Spleen (tissue), 11 donors: ENCODE results near the gene GRIPAP1. TPM values are rescaled to one million over a fixed set of nuclear protein-coding genes. Genes with fewer than 3 reads are reported as not detected.

Source experiments
- DNase-seq: peaks from one replicate; pipeline ENCODE4 v3.0.0-alpha.2; 2020
- H3K27ac ChIP-seq, 8 donors: fragments of 200-600 bp; sonication (generic) in 7 of 8; 1 replicate in 4 of 8; 2 replicates in 4 of 8; pipeline versions ENCODE4 v1.5.0 to v1.8.0; 2016 to 2021; ENCODE audit warnings: inconsistent platforms in 4 of 8, mild to moderate bottlenecking in 4 of 8, moderate library complexity in 1 of 8
- H3K27me3 ChIP-seq, 7 donors: fragments of 200-600 bp; sonication (generic) in 6 of 7; replicated peaks in 1 of 7; 1 replicate in 4 of 7; 2 replicates in 3 of 7; pipeline versions ENCODE4 v1.5.0 to v1.8.0; 2016 to 2021; ENCODE audit warnings: inconsistent platforms in 3 of 7, mild to moderate bottlenecking in 1 of 7
- H3K36me3 ChIP-seq, 6 donors: fragments of 200-600 bp; sonication (generic) in 5 of 6; 1 replicate in 4 of 6; 2 replicates in 2 of 6; pipeline versions ENCODE4 v1.5.0 to v1.8.0; 2016 to 2021; ENCODE audit warnings: inconsistent platforms in 2 of 6
- H3K4me1 ChIP-seq, 6 donors: fragments of 200-600 bp; sonication (generic) in 5 of 6; 1 replicate in 3 of 6; 2 replicates in 3 of 6; pipeline versions ENCODE4 v1.5.0 to v1.8.0; 2016 to 2021; ENCODE audit warnings: inconsistent platforms in 3 of 6
- H3K4me3 ChIP-seq, 8 donors: fragments of 200-600 bp; sonication (generic) in 7 of 8; 1 replicate in 4 of 8; 2 replicates in 4 of 8; pipeline versions ENCODE4 v1.5.0 to v1.8.0; 2016 to 2021; ENCODE audit warnings: inconsistent platforms in 4 of 8, mild to moderate bottlenecking in 4 of 8, moderate library complexity in 2 of 8
- H3K9me3 ChIP-seq, 8 donors: fragments of 200-600 bp; sonication (generic) in 7 of 8; 1 replicate in 4 of 8; 2 replicates in 4 of 8; pipeline versions ENCODE4 v1.5.0 to v1.8.0; 2016 to 2021; ENCODE audit warnings: inconsistent platforms in 4 of 8
- POLR2A ChIP-seq, 3 donors: fragments of 450-650 bp; IDR thresholded peaks; one replicate each; pipeline ENCODE4 v1.5.1; 2017; ENCODE audit warnings: antibody characterized with exemption in 3 of 3, mild to moderate bottlenecking in 1 of 3
- POLR2AphosphoS5 ChIP-seq, 3 donors: sonication (generic); formaldehyde crosslinking; IDR thresholded peaks; one replicate each; pipeline ENCODE4 v1.5.1; 2017; ENCODE audit warnings: antibody characterized with exemption in 3 of 3
- WGBS, 5 donors: extraction: QIAGEN DNeasy Blood & Tissue Kit in 3 of 5; methylation state at CpG; one replicate each; pipeline versions ENCODE4 v1.1.5 to v1.1.7; 2013 to 2018; 5-methylcytosine and 5-hydroxymethylcytosine counted together
- intact Hi-C: fragments of 100-400 bp; cut with DNase I; formaldehyde crosslinking; loops from one replicate; pipeline ENCODE4 v1.15.0; 2023; ENCODE audit warnings: low total_unique reads
- polyA plus RNA-seq, 3 donors: library from polyadenylated mRNA; stranded (reverse); fragments of 200-250 nt; gene quantifications; one replicate each; pipeline ENCODE4 v1.2.1, GENCODE V29; 2013
- total RNA-seq, 7 donors: library from RNA; depleted of rRNA in 3 of 7; stranded (reverse); fragments of >200 nt in 3 of 7; fragmentation: NEBNext Ultra II Directional in 4 of 7; extraction: Animal tissue kit (Norgen Biotek cat#: 25700) in 4 of 7; gene quantifications; one replicate each; pipeline versions ENCODE4 v1.1.0 to v1.2.1, GENCODE V29; 2016 to 2021
- TF ChIP-seq, protein P1 (sequence below), 11 experiments: fragments of 200-600 bp in 7 of 11; fragments of 450-650 bp in 4 of 11; sonication (generic) in 4 of 11; IDR thresholded peaks in 8 of 11; conservative IDR thresholded peaks in 3 of 11; 1 replicate in 7 of 11; 2 replicates in 4 of 11; pipeline versions ENCODE4 v1.4.0 to v1.8.0; 2016 to 2021; ENCODE audit warnings: antibody characterized with exemption in 11 of 11, inconsistent platforms in 4 of 11, mild to moderate bottlenecking in 1 of 11
- donor health status: healthy with polysubstance abuse.
- donor health status: DM: no; HTN: no; CAD: no; lungs with moderate emphysema.
- donor health status: DM: no; HTN: no; CAD: no.
- donor health status: Bipolar disorder and iron deficiency.
- donor health status: healthy.
- donor health status: DM: no; HTN: no; CAD: no.
- donor health status: DM: yes; HTN: yes; CAD: no.

The GRIPAP1 gene
- total and polyA plus RNA-seq, 10 donors = 20.0 to 93.6 (median 62.7) TPM

DNA sequence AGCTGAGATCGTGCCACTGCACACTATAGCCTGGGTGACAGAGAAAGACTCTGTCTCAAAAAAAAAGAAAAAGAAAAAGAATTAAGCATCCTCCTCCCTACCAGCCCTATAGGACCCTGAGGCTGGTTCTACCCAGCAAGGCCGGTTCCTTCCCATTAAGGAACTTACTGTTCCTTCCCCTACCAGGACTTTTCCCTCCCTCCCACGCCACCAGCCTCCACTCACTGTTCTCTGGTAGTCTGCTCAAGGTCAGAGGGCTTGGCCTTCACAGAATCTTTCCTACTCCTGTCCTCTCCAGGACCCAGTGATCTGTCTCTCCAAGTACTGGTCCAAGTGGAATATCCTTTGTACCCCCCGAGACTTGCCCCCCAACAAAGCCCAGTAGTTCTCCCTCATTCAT is 1.4 kb downstream of the GRIPAP1 start:
- no peaks in the 10 kb centered on the region for H3K27me3 ChIP-seq
- peak; percentile 51 for DNase-seq
- H3K36me3 ChIP-seq = peaks cover 0 to 40% (median 11%) of the 10 kb centered on the region in 6 donors
- TF ChIP-seq, protein P1, sequence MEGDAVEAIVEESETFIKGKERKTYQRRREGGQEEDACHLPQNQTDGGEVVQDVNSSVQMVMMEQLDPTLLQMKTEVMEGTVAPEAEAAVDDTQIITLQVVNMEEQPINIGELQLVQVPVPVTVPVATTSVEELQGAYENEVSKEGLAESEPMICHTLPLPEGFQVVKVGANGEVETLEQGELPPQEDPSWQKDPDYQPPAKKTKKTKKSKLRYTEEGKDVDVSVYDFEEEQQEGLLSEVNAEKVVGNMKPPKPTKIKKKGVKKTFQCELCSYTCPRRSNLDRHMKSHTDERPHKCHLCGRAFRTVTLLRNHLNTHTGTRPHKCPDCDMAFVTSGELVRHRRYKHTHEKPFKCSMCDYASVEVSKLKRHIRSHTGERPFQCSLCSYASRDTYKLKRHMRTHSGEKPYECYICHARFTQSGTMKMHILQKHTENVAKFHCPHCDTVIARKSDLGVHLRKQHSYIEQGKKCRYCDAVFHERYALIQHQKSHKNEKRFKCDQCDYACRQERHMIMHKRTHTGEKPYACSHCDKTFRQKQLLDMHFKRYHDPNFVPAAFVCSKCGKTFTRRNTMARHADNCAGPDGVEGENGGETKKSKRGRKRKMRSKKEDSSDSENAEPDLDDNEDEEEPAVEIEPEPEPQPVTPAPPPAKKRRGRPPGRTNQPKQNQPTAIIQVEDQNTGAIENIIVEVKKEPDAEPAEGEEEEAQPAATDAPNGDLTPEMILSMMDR (IDR thresholded peaks at IDR 0.05 in 8 of 11, conservative IDR thresholded peaks at IDR 0.05 in 3 of 11) = no peak
- TF ChIP-seq POLR2AphosphoS5 (IDR thresholded peaks at IDR 0.05) = no peak
- no peak for TF ChIP-seq POLR2A (IDR thresholded peaks at IDR 0.05)
- peaks cover 0 to 33% (median 13%) of the 10 kb centered on the region in 6 donors for H3K4me1 ChIP-seq
- H3K9me3 ChIP-seq = no peaks in the 10 kb centered on the region
- WGBS, 5 donors = 81 to 90% (median 85%) methylated on average over 4 of the region's 4 CpGs
- intact Hi-C loops = no loop called here
- peak overlapping the region in 2 of 8 donors; percentile 92 to 94 for H3K27ac ChIP-seq
- peak overlapping the region in 2 of 8 donors; percentile 65 to 86 for H3K4me3 ChIP-seq

DNA sequence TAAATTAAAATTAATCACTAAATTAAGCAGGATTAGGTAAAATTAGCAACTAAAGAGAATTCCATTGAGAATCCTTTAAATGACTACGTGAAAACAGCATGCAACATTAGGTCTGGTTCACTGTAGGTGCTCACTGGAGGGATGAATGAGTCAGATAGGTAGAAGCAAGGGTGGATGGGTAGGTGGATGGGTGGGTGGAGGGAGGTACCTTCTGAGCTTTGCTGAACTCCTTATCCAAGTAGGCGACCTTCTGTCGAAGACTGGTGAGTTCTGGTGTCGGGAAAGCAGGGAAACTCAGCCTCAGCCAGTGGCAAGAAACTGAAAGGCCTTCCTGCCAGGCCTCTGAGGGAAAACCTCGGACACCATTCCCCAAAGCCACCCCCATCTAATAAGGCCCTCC is 3.0 kb downstream of the GRIPAP1 start:
- Histone ChIP-seq H3K4me3 (no peak overlapping the region), H3K27me3 (no peaks in the 10 kb centered on the region), H3K27ac (no peak overlapping the region), H3K36me3 (peaks cover 0 to 56% (median 13%) of the 10 kb centered on the region in 6 donors), H3K9me3 (no peaks in the 10 kb centered on the region), H3K4me1 (peaks cover 0 to 33% (median 13%) of the 10 kb centered on the region in 6 donors)
- DNase-seq = no peak
- intact Hi-C loops = no loop called here
- WGBS, 5 donors = 73 to 94% (median 82%) methylated on average over 5 of the region's 5 CpGs
- TF ChIP-seq, protein P1 (IDR thresholded peaks at IDR 0.05 in 8 of 11, conservative IDR thresholded peaks at IDR 0.05 in 3 of 11) = no peak
- TF ChIP-seq POLR2AphosphoS5 (IDR thresholded peaks at IDR 0.05) = no peak
- TF ChIP-seq POLR2A (IDR thresholded peaks at IDR 0.05) = no peak

DNA sequence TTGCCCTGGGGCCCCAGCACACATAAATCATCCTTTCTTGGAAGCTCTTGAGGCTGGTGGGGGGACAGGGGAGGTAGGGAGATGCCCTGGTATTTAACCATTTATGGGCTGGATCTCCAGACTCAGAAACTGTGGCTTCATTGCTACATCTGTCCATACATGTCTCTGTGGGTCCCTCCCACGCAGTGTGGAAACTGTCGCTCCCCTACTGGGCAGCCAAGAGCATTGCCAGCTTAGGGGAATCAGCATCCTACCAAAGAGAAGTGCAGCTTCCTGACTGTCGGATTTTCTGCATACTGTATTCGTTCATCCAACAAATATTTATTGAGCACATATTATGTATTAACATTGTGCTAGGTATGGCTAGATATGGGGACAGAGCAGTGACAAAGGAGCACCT is 3.7 kb downstream of the GRIPAP1 start:
- 81 to 94% (median 92%) methylated on average over 4 of the region's 4 CpGs for WGBS, 5 donors
- H3K4me3 ChIP-seq = no peak overlapping the region
- no peaks in the 10 kb centered on the region for H3K9me3 ChIP-seq
- H3K36me3 ChIP-seq = peaks cover 0 to 62% (median 14%) of the 10 kb centered on the region in 6 donors
- no peaks in the 10 kb centered on the region for H3K27me3 ChIP-seq
- TF ChIP-seq POLR2AphosphoS5 (IDR thresholded peaks at IDR 0.05) = no peak
- TF ChIP-seq POLR2A (IDR thresholded peaks at IDR 0.05) = no peak
- TF ChIP-seq, protein P1 (IDR thresholded peaks at IDR 0.05 in 8 of 11, conservative IDR thresholded peaks at IDR 0.05 in 3 of 11) = no peak
- H3K27ac ChIP-seq = no peak overlapping the region
- intact Hi-C loops = no loop called here
- H3K4me1 ChIP-seq = peaks cover 0 to 33% (median 13%) of the 10 kb centered on the region in 6 donors
- peak; percentile 10 for DNase-seq

DNA sequence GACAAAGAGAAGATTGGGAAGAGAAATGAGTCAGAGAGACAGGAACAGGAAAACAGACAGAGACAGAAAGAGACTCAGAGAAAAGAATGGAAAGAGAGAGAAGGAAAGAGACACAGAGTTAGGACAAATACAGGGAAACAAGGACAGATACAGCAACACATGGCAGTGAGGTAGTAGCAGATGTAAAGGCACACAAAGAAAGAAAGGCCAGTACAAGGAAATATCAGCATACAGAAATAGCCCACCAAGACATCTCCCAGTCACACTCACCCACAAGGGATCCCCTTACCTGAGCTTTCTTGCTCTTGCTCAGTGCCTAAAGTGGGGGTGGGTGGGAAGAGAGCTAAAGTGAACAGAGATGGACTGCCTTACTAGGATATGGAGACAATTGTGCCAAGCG is 4.2 kb downstream of the GRIPAP1 start:
- Histone ChIP-seq H3K27ac (no peak overlapping the region), H3K9me3 (no peaks in the 10 kb centered on the region), H3K27me3 (no peaks in the 10 kb centered on the region), H3K36me3 (peaks cover 0 to 67% (median 19%) of the 10 kb centered on the region in 6 donors), H3K4me3 (no peak overlapping the region), H3K4me1 (peaks cover 0 to 33% (median 12%) of the 10 kb centered on the region in 6 donors)
- no peak for TF ChIP-seq POLR2AphosphoS5 (IDR thresholded peaks at IDR 0.05)
- TF ChIP-seq, protein P1 (IDR thresholded peaks at IDR 0.05 in 8 of 11, conservative IDR thresholded peaks at IDR 0.05 in 3 of 11) = no peak
- TF ChIP-seq POLR2A (IDR thresholded peaks at IDR 0.05) = no peak
- 50 to 100% (median 86%) methylated on average over 1 of the region's 1 CpG for WGBS, 5 donors
- intact Hi-C loops = no loop called here
- peak; percentile 1 for DNase-seq
